IPS-NIHi11 (cell line): ENCODE results near the gene EXOC6.

Experiments used
- DNase-seq: peaks from one replicate; pipeline ENCODE4 v3.0.0; 2012; ENCODE audit warnings: mixed read lengths, low spot score

Gene EXOC6

DNA sequence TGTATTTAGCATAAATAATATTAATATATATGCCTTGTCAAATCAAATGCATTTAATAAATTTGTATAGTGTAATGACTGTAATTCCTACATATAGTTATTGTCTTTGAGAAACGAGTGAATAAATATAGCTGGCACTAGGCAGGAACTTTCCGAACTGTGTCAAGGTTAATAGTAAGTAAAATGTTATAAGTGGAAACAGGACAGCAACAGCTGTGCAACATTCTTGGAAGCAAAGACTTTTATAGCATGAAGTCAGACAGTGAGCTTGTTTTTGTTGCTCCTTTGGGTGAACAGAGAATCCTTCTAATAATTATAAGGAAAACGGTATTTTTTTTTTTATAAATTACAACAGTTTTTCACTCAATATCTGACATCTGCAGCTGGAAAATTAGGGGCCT lies 14.0 kb upstream of the EXOC6 start:
- DNase-seq, result no peak

- no peak for DNase-seq
Observed at GRCh38 chr10:92834986-92835385, 13.3 kb upstream of the EXOC6 start.

GRCh38 chr10:92837456-92837855 lies 10.9 kb upstream of the EXOC6 start:
- DNase-seq, result no peak

DNA sequence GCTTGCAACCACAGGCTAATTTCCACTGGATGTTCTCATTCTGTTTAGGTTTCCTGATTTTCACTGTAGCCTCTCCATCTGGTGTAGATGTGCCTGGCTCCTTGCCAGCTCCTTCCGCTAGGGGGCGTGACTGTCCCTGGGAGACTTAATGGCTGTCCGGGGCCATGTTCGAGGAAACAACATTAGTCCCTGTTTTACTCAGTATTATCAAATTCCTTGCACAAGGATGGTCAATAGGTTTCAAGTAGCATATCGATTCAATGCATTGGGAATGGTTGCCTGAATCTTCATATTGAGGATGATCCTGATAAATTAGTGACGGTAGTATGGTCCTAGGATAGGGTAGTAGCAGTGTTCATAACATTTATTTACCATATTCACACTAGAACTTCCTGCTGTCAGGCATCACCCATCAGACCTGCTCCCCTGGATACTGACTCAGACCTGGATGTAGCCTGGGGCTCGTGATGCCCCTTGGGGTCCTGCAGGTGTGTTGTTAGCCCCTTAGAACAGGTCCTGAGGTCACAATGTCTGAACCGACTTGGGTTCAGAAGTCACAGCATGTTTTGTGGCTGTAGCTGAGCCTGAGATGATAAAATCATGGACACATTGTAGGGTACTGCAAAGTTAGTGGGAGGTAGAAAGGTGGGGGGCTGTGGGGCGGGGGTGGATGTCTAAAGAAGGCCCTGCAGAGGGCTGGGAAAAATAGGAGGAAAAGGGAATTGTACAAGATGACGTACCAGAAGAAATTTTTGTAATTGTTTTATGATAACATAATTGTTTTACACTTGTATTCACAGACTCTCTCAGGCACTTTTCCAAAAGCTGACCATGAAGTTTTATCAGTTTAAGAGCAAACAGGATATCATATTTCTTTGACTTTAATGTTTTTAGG lies 8.9 kb upstream of the EXOC6 start:
- peak; percentile 66 for DNase-seq

DNA sequence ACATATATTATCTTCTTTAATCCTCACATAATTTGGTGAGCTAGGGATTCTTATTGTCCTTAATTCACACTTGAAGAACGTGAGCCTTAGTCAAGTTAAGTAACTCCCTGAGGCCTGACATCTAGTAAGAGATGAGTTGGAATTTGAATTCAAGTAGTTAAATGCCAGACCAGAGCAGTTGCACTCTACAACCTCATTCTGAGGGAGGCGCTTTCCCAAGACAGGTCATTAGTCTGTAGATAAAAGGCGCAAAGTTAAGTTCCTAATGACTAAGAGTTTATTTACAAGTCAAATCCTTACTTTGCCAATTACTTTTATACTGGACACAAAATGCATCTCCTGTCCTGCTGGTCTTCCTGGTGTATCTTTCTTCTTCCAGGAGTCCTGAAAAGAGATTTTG lies 3.6 kb upstream of the EXOC6 start:
- DNase-seq, result no peak

DNA sequence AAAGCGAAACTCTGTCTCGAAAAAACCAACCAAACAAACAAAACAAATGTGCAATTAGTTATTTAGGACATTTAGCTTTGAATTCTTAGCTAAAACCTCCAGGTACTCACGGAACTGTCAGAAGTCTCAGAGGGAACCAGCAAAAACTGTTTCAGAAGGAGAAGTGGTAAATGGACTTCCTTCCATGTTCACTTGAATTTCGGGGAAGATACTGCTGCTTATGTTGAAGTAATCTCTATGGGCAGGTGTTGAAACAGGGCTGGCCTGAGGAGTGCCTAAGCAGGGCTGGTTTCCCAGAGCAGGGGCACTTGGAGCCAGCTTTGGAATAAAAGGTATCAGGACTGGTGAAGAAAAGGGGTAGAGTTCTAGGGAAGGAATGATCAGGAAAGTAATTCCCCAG lies 2.4 kb upstream of the EXOC6 start:
- DNase-seq, result no peak

GRCh38 chr10:92846344-92846743 lies 2.0 kb upstream of the EXOC6 start:
- no peak for DNase-seq

- DNase-seq, result no peak
Observed at GRCh38 chr10:92846854-92847201, 1.5 kb upstream of the EXOC6 start.

GRCh38 chr10:92847202-92847864 lies 987 bp upstream of the EXOC6 start:
- no peak for DNase-seq

DNA sequence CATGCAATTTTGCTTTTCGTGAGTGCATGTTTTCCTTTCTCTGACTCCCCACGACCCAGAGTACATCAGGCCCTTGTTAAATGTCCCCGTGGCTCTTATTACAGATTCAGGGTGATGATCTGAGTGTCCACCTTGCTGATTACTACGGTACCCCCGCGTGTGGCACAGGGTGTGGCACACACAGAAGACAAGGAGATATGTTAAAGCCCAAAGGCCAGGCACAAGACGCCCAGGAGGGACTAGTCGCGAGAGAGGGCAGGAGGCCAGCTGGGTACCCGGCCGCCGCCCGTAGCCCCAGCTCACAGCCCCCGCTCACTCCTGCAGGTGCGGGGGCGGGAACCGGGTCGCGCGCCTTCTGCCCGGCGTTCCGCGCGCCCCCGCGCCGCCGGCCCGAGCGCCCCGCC lies 281 bp upstream of the EXOC6 start:
- no peak for DNase-seq

- no peak for DNase-seq
Observed at GRCh38 chr10:92849234-92849525, 860 bp downstream of the EXOC6 start.

GRCh38 chr10:92849576-92850090 lies 1.3 kb downstream of the EXOC6 start:
- no peak for DNase-seq

DNA sequence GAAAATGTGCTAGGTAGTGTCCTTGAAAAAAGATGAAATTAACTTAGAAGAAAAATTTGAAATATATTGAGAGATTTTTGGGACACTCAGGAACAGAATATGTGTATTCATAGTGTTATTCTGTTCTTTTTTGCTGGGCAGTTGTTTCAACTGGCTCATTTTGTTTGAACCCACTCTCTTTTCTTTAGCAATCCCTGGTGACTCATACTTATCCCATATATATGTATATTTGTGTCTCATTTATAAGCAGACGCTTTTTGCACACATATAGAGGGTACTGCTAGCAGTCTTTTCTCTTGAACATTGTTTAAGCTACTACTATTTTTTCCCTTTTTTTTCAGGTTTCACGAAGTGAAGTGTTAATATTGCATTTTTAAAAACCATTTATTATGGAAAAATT lies 1.9 kb downstream of the EXOC6 start:
- no peak for DNase-seq

DNA sequence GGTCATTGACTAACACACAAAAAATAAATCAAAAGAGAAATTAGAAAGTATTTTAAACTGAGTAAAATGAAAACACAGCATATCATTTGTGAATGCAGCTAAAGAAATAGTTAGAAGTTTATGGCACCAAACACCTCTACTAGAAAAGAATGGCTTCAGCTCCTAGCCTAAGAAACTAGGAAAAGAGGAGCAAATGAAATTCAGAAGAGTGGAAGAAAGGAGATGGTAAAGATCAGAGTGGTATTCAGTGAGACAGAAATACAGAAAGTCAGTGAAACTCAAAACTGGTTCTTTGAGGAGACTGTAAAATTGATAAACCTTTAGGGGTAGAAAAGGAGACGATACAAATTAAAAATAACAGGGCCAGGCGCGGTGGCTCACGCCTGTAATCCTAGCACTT lies 2.7 kb downstream of the EXOC6 start:
- DNase-seq, result no peak

DNA sequence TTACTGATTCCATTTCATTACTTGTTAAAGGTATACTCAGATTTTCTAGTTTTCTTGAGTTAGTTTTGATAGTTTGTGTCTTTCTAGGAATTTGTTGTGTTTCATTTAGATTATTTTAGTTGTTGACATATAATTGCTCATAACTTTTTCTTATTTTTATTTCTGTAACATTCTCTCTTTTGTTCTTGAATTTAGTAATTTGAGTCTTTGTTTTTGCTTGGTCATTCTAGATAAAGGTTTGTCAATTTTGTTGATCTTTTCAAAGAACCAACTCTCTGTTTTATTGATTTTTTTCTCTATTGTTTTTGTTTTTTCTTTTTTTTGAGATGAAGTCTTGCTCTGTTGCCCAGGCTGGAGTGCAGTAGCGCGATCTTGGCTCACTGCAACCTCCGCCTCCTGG lies 7.2 kb downstream of the EXOC6 start:
- DNase-seq, result no peak

DNA sequence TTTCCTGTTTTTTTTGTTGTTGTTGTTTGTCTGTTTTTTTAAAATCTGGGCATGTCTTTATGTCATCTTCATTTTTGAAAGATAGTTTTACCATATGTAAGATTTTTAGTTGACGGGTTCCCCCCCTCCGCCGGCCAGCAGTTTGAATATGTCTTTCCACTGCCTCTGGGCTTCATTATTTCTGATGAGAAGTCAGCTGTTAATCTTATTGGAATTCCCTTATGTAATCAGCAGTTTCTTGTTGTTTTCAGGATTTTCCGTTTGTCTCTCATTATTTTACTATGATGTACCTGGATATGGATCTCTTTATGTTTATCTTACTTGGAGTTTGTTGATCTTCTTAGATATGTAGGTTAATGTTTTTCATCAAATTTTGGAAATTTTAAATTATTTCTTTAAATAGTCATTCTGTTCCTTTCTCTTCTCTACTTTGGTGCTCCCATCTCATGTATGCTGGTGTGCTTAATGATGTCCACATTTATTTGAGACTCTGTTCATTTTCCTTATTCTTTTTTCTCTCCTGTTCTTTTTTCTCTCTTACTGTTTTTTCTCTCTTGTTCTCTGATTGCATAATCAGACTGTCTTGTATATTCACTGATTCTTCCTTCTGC lies 9.7 kb downstream of the EXOC6 start:
- DNase-seq, result no peak

- no peak for DNase-seq
Observed at GRCh38 chr10:92867235-92867634, 18.9 kb downstream of the EXOC6 start.

DNA sequence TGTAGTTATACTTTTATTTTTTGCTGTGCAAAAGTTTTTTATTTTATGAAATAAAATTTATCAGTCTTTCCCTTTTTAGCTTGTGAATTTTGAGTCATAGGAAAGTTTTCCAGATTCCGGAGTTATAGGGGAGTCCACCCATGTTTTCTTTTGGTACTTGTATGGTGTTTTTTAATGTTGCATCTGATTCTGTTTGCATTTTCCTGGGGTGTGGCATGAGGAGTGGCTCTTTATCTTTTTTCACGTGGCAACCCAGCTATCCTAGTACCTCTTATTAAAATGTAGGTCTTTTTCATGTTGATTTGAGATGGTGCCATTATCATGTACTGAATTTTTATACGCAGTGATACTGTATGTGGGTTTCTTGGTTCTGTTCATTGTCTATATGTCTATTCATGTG lies 19.7 kb downstream of the EXOC6 start:
- no peak for DNase-seq

DNA sequence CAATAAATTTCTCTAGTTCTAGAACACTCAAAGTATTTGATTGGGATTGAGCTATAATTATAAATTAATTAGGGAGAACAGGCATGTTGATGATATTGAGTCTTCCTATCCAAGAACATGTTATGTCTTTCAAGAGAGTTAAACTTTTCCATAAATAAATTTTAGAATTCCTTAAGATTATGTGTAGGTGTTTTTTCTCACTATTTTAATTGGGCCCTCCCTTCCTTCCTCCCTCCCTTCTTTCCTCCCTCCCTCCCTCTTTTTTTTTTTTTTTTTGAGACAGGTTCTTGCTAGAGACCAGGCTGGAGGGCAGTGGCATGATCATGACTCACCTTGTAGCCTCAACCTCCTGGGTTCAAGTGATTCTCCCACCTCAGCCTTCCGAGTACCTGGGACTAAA lies 20.2 kb downstream of the EXOC6 start:
- no peak for DNase-seq

- DNase-seq, result no peak
Observed at GRCh38 chr10:92873029-92873428, 24.7 kb downstream of the EXOC6 start.

DNA sequence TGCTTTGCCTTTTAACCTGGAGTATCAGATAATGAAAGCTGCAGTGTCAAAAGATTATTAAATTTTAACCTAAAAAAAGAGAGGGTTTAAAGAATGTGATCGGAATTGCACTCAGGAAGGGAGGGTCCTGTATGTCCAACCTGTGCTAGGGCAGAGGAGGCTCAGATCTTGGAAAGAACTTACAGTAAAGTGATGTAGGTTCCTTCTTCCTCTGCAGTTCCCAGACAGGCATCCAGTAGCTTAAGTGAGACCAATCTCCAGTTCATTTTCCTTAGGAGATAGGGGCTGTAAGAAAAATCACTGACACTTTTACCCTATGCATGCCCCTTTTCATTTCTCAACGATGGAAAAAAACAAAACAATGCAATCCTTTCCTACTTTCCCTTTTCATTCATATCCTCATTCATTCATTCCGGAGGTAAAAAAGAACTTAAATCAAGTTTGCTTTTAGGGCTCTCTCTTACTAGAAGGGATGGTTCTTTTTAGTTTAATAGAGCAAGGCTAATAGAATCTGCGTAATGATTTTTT lies 28.3 kb downstream of the EXOC6 start:
- DNase-seq, result no peak

GRCh38 chr10:92880233-92880861 lies 32.0 kb downstream of the EXOC6 start:
- peak; percentile 38 for DNase-seq

DNA sequence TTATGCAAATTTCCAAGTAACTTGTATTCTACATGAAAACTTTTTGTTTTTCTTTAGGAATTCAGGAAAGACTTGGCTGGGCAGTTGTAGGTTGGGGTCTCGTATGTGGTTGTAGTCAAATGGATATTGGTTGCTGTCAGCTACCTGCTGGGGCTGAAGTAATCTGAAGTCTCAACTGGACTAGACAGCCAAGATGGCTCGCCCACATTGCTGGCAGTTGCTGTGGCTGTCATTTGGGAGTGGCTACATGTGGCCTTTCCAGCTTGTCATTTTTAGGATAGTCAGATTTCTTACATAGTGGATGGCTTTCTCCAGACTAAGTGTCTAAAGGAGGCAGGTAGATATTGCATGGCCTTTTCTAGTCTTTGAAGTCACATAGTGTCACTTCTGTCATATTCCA lies 32.6 kb downstream of the EXOC6 start:
- DNase-seq, result no peak
